Suprapubic skin (tissue), 4 donors: ENCODE measurements around the gene METTL5.

Experiments
- POLR2A ChIP-seq, 2 donors: fragments of 450-650 bp; IDR thresholded peaks; one replicate each; pipeline ENCODE4 v1.6.1; 2017; ENCODE audit warnings: antibody characterized with exemption in 2 of 2, mild to moderate bottlenecking in 2 of 2, moderate library complexity in 2 of 2
- POLR2AphosphoS5 ChIP-seq, 3 donors: sonication (generic); formaldehyde crosslinking; IDR thresholded peaks; one replicate each; pipeline ENCODE4 v1.6.1; 2017; ENCODE audit warnings: antibody characterized with exemption in 3 of 3
- TF ChIP-seq, protein P1 (sequence below), 2 donors: fragments of 200-600 bp in 1 of 2; fragments of 450-650 bp in 1 of 2; sonication (generic) in 1 of 2; IDR thresholded peaks; one replicate each; pipeline ENCODE4 v1.5.1; 2016 to 2019; ENCODE audit warnings: antibody characterized with exemption in 2 of 2, mild to moderate bottlenecking in 1 of 2, moderate library complexity in 1 of 2

DNA sequence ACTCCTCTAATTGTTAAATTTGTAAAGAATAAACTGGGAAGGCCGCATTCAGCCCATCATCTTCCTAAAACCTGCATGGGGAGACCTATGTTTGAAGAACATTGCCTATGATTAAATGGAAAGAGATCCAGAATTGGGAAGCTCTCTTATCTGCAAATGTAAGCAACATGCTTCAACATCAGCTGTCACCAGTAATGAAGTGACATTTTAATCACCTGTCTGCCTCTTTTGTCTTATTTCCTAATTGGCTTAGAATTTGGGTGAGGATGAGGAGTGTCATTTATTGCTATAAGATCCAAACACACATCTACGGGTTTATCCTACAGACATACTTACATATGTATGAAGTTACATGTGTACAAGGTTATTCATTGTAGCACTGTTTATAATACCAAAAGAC lies 52.1 kb downstream of the METTL5 start:
- TF ChIP-seq, protein P1, sequence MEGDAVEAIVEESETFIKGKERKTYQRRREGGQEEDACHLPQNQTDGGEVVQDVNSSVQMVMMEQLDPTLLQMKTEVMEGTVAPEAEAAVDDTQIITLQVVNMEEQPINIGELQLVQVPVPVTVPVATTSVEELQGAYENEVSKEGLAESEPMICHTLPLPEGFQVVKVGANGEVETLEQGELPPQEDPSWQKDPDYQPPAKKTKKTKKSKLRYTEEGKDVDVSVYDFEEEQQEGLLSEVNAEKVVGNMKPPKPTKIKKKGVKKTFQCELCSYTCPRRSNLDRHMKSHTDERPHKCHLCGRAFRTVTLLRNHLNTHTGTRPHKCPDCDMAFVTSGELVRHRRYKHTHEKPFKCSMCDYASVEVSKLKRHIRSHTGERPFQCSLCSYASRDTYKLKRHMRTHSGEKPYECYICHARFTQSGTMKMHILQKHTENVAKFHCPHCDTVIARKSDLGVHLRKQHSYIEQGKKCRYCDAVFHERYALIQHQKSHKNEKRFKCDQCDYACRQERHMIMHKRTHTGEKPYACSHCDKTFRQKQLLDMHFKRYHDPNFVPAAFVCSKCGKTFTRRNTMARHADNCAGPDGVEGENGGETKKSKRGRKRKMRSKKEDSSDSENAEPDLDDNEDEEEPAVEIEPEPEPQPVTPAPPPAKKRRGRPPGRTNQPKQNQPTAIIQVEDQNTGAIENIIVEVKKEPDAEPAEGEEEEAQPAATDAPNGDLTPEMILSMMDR (IDR thresholded peaks at IDR 0.05), result no peak
- TF ChIP-seq POLR2AphosphoS5 (IDR thresholded peaks at IDR 0.05) (no peak), POLR2A (IDR thresholded peaks at IDR 0.05) (no peak)
